ENCODE measurements around the gene INPP5D.

INPP5D gene

DNA sequence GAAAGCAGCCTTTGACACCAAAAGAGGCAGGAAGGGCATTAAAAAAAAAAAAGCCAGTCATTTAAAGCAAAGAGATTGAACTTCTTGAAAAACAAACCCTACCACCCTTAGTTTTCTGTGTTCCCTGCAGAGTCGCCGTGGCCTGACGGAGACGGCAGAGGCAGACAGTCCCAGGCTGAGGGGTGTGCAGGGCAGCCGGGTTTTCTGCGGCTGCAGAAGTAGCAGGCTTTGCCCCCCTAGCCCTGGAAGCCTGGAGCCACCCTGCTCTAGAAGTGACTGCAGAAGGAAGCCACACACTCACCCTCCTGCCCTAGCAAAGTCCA is 2.8 kb downstream of the INPP5D start:
- Histone ChIP-seq H3K27me3 (ENCODE audit: insufficient read depth, low read length, poor library complexity) (no peaks in the 10 kb centered on the region), H3K4me2 (ENCODE audit: insufficient read depth, low read length) (peak overlapping the region; percentile 77; the same call in 1 of the 2 replicates), H3K9me3 (ENCODE audit: insufficient read depth, low read length, severe bottlenecking) (no peaks in the 10 kb centered on the region), H3K9ac (ENCODE audit: low read depth, low read length) (0 out of 2 replicates have a peak overlapping the region, but pooled peaks have one; percentile 76), H3K4me1 (ENCODE audit: insufficient read depth, low read length) (peaks cover 42% of the 10 kb centered on the region), H3K36me3 (ENCODE audit: insufficient read depth, low read length) (peaks cover 23% of the 10 kb centered on the region), H3K4me3 (ENCODE audit: low read depth in 1 of 2, low read length in 2 of 2) (no peak overlapping the region), H2AFZ (ENCODE audit: low read depth, low read length) (no peak overlapping the region), H3K27ac (ENCODE audit: low read length) (peak overlapping the region; percentile 38; the same call in 1 of the 2 replicates), H3K79me2 (ENCODE audit: insufficient read depth, low read length) (peaks cover 60% of the 10 kb centered on the region), H4K20me1 (ENCODE audit: insufficient read depth, low read length) (peaks cover 13% of the 10 kb centered on the region; the same call in 1 of the 2 replicates)
- no peak for TF ChIP-seq EZH2 (IDR thresholded peaks at IDR 0.05; ENCODE audit: borderline replicate concordance, low read depth, low read length, severe bottlenecking)
- TF ChIP-seq, protein P1, sequence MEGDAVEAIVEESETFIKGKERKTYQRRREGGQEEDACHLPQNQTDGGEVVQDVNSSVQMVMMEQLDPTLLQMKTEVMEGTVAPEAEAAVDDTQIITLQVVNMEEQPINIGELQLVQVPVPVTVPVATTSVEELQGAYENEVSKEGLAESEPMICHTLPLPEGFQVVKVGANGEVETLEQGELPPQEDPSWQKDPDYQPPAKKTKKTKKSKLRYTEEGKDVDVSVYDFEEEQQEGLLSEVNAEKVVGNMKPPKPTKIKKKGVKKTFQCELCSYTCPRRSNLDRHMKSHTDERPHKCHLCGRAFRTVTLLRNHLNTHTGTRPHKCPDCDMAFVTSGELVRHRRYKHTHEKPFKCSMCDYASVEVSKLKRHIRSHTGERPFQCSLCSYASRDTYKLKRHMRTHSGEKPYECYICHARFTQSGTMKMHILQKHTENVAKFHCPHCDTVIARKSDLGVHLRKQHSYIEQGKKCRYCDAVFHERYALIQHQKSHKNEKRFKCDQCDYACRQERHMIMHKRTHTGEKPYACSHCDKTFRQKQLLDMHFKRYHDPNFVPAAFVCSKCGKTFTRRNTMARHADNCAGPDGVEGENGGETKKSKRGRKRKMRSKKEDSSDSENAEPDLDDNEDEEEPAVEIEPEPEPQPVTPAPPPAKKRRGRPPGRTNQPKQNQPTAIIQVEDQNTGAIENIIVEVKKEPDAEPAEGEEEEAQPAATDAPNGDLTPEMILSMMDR (IDR thresholded peaks at IDR 0.05; ENCODE audit: borderline replicate concordance, extremely low read depth, low read length, poor library complexity, severe bottlenecking): no peak
- DNase-seq (no peak), ATAC-seq (ENCODE audit: insufficient read depth, low read depth) (no peak)

DNA sequence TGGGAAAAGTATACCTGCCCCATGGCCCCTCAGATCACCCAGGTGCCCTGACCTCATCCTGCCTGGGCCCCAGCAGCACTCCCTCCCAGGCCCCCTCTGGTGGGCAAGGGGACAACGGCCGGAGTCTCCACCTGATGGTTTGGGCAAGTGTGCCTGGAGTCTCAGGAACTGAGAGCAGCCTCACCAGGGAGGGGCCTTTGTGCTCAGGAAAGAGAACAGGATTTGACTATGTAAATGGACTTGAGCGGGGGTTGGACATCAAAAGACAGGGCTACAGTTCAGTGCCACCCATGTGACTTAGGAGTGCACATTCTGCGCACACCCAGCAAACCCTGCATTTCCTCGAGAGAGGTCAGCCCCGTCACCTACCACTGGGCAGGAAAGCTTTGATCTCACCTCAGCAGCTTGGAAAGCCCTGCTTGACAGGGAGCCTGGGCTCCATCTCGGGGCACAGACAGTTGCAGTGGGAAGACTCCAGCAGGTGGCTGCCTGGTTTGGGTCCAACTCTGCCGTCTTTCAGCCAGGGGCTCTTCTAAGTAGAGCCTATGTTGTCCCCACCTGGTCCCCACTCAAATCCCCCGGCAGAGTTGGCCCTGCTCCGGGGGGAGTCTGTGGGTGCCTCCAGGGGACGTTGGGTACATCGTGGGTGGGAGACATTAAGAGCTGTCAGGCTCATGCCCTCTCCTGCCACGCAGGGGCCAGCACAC is 3.3 kb downstream of the INPP5D start:
- H3K4me1 ChIP-seq (ENCODE audit: insufficient read depth, low read length): peaks cover 42% of the 10 kb centered on the region
- no peak overlapping the region for H2AFZ ChIP-seq (ENCODE audit: low read depth, low read length)
- H3K27ac ChIP-seq (ENCODE audit: low read length): peak overlapping the region; percentile 38; the same call in 1 of the 2 replicates
- H3K79me2 ChIP-seq (ENCODE audit: insufficient read depth, low read length): peaks cover 60% of the 10 kb centered on the region
- H3K9me3 ChIP-seq (ENCODE audit: insufficient read depth, low read length, severe bottlenecking): no peaks in the 10 kb centered on the region
- no peak overlapping the region for H3K4me3 ChIP-seq (ENCODE audit: low read depth in 1 of 2, low read length in 2 of 2)
- H3K27me3 ChIP-seq (ENCODE audit: insufficient read depth, low read length, poor library complexity): no peaks in the 10 kb centered on the region
- TF ChIP-seq EZH2 (IDR thresholded peaks at IDR 0.05; ENCODE audit: borderline replicate concordance, low read depth, low read length, severe bottlenecking): no peak
- TF ChIP-seq, protein P1 (IDR thresholded peaks at IDR 0.05; ENCODE audit: borderline replicate concordance, extremely low read depth, low read length, poor library complexity, severe bottlenecking): peak; percentile 11
- ATAC-seq (ENCODE audit: insufficient read depth, low read depth) (no peak), DNase-seq (no peak)
- peaks cover 13% of the 10 kb centered on the region; the same call in 1 of the 2 replicates for H4K20me1 ChIP-seq (ENCODE audit: insufficient read depth, low read length)
- peaks cover 23% of the 10 kb centered on the region for H3K36me3 ChIP-seq (ENCODE audit: insufficient read depth, low read length)
- 0 out of 2 replicates have a peak overlapping the region, but pooled peaks have one; percentile 76 for H3K9ac ChIP-seq (ENCODE audit: low read depth, low read length)
- H3K4me2 ChIP-seq (ENCODE audit: insufficient read depth, low read length): peak overlapping the region; percentile 77; the same call in 1 of the 2 replicates

DNA sequence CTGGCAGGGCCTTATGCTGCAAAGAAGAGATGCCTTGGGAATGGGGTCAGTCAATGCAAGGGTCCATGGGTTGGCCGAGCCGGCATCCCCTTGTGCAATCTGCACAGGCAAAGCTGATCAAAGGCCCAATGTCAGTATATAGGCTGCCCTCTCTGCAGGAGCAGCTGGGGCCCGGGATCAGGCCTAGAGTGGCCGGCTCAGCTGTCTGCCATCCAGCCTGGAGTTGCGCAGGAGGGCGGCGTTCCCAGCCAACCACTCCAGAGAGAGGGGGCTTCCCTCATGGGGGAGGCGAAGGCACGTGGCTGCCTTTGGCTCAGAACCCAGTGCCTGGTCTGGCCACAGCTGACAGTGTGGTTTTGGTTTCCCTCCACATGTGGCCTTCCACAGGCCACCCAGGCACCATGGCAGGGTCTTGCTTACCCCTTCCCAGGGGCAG is 3.9 kb downstream of the INPP5D start:
- H3K36me3 ChIP-seq (ENCODE audit: insufficient read depth, low read length): peaks cover 28% of the 10 kb centered on the region
- no peak overlapping the region for H3K9ac ChIP-seq (ENCODE audit: low read depth, low read length)

More for the DNA sequence above, 3.9 kb downstream of the INPP5D start:
- Histone ChIP-seq H4K20me1 (ENCODE audit: insufficient read depth, low read length) (peaks cover 13% of the 10 kb centered on the region; the same call in 1 of the 2 replicates), H3K4me3 (ENCODE audit: low read depth in 1 of 2, low read length in 2 of 2) (no peak overlapping the region), H3K79me2 (ENCODE audit: insufficient read depth, low read length) (peaks cover 66% of the 10 kb centered on the region), H3K4me2 (ENCODE audit: insufficient read depth, low read length) (0 out of 2 replicates have a peak overlapping the region, but pooled peaks have one; percentile 77), H3K27ac (ENCODE audit: low read length) (no peak overlapping the region), H3K4me1 (ENCODE audit: insufficient read depth, low read length) (peaks cover 42% of the 10 kb centered on the region), H3K9me3 (ENCODE audit: insufficient read depth, low read length, severe bottlenecking) (no peaks in the 10 kb centered on the region), H2AFZ (ENCODE audit: low read depth, low read length) (no peak overlapping the region), H3K27me3 (ENCODE audit: insufficient read depth, low read length, poor library complexity) (no peaks in the 10 kb centered on the region)
- no peak for TF ChIP-seq EZH2 (IDR thresholded peaks at IDR 0.05; ENCODE audit: borderline replicate concordance, low read depth, low read length, severe bottlenecking)
- TF ChIP-seq, protein P1 (IDR thresholded peaks at IDR 0.05; ENCODE audit: borderline replicate concordance, extremely low read depth, low read length, poor library complexity, severe bottlenecking): no peak
- no peak for ATAC-seq (ENCODE audit: insufficient read depth, low read depth)
- DNase-seq: no peak
